AG09309 (cell line): ENCODE measurements around the gene ZFPL1.

Experiments
- DNase-seq: peaks from one replicate; pipeline ENCODE4 v3.0.0-alpha.2; 2010; ENCODE audit warnings: low read depth
- H3K4me3 ChIP-seq: 2 replicates; pipeline ENCODE4 v1.5.1; 2011; ENCODE audit warnings: mild to moderate bottlenecking, low read depth, low read length, moderate library complexity; ENCODE audit not compliant: control insufficient read depth
- TF ChIP-seq, protein P1 (sequence below): IDR thresholded peaks from 2 replicates; pipeline ENCODE4 v1.5.1; 2011; ENCODE audit warnings: mild to moderate bottlenecking, low read depth, low read length, inconsistent platforms; ENCODE audit not compliant: insufficient read depth, control insufficient read depth; ENCODE audit errors: missing control alignments

Gene ZFPL1

DNA sequence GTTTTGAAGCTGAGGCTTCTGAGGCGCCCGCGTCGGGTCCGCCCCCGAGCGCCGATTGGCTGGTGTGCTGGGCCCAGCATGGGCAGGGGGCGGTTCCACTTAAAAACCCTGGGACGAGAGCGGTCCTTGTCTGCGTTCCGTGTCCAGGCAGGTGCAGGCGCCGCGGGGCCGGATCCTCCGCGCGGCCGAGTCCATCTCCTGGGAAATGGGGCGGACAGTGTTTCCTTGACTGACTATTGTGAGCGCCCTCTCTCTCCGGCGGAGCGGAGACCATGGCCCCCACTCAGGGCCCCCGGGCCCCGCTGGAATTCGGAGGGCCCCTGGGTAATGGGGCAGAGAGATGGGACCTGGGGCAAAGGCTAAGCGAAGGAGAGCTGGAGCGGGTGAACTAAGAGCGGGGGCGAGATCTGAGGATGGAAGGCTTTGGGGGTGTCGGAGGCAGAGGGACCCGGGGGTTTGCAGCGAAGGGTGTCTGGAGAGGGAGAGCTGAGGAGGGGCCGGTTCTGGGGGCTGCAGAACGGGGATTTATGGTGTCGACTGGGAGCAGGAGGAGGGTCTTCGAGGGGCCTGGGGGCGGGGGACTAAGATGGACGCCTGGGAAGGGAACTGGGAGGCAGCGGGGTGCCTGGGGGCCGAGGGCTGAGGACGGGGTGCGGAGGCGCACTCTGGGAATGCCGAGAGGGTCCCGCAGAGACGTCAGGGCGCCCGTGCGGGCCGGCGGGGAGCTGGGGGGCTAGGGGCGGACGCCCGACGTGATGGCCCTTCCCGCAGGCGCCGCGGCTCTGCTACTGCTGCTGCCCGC is 27.9 kb downstream of the ZFPL1 start, which contains the start of gene TM7SF2:
Gene TM7SF2 (plus strand): TSS at position 129 of the 802 bp plus-strand sequence. CDS start 144 bp downstream, at position 273.
- TF ChIP-seq, protein P1, sequence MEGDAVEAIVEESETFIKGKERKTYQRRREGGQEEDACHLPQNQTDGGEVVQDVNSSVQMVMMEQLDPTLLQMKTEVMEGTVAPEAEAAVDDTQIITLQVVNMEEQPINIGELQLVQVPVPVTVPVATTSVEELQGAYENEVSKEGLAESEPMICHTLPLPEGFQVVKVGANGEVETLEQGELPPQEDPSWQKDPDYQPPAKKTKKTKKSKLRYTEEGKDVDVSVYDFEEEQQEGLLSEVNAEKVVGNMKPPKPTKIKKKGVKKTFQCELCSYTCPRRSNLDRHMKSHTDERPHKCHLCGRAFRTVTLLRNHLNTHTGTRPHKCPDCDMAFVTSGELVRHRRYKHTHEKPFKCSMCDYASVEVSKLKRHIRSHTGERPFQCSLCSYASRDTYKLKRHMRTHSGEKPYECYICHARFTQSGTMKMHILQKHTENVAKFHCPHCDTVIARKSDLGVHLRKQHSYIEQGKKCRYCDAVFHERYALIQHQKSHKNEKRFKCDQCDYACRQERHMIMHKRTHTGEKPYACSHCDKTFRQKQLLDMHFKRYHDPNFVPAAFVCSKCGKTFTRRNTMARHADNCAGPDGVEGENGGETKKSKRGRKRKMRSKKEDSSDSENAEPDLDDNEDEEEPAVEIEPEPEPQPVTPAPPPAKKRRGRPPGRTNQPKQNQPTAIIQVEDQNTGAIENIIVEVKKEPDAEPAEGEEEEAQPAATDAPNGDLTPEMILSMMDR: no peak
- H3K4me3 ChIP-seq: peak within 1 kb of the TSS; percentile 50
- DNase-seq: peak; percentile 35

DNA sequence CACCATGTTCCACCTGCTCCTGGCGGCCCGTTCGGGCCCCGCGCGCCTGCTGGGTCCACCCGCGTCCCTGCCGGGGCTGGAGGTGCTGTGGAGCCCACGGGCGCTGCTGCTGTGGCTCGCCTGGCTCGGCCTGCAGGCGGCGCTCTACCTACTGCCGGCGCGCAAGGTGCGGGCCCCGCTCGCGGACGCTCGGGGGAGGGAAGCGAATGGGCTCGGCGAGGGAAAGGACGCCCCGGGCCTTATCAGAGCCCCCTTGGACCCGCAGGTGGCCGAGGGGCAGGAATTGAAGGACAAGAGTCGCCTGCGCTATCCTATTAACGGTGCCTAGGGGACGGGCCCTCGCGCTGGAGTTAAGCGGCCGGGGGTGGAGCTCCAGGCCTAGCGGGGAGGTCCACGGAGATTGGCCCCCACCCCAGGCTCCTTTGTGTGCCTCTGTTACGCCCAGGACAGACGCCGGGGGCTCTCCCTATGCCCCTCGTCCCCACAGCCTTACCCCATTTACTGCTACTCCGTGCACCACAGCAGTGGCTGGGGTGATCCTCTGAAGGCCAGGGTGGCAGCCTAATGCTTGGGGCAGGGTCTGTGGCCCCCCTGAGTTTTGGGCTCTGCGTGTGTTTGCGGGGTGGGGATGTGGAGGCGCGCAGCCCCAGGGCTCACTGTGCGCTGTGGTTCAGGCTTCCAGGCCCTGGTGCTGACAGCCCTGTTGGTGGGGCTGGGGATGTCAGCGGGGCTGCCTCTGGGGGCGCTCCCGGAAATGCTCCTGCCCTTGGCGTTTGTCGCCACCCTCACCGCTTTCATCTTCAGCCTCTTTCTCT is 28.7 kb downstream of the ZFPL1 start:
- peak overlapping the region; percentile 50 for H3K4me3 ChIP-seq
- DNase-seq: no peak

GRCh38 chr11:65113361-65113756 is 29.3 kb downstream of the ZFPL1 start:
- TF ChIP-seq, protein P1: no peak
- no peak overlapping the region; the same call in 1 of the 2 replicates for H3K4me3 ChIP-seq
- DNase-seq: no peak

More for the DNA sequence above, 28.7 kb downstream of the ZFPL1 start:
- TF ChIP-seq, protein P1: peak; percentile 56

GRCh38 chr11:65113839-65114238 is 29.8 kb downstream of the ZFPL1 start:
- H3K4me3 ChIP-seq: no peak overlapping the region
- TF ChIP-seq, protein P1: no peak
- no peak for DNase-seq

DNA sequence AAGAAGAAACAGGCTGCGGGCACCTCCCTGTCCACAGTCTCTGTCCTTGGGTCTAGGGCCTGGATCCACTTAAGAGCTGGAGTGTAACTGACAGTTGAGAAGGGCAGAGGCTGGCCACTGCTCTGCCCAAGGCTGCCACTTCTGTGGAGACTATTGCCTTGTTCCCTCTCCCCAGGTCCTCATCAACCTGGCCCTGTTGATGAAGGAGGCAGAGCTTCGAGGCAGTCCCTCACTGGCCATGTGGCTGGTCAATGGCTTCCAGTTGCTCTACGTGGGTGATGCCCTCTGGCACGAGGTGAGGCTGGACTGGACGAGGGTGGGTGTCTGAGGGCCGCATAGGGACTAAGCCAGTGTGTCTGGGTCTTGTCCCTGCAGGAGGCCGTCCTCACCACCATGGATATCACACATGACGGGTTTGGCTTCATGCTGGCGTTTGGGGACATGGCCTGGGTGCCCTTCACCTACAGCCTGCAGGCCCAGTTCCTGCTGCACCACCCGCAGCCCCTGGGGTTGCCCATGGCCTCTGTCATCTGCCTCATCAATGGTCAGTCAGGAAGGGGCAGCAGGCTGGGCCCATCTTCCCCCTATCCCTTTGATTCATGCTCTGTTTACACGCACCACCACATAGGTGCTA is 30.6 kb downstream of the ZFPL1 start:
- DNase-seq: no peak
- H3K4me3 ChIP-seq: no peak overlapping the region
- TF ChIP-seq, protein P1: no peak

- TF ChIP-seq, protein P1: no peak
- H3K4me3 ChIP-seq: no peak overlapping the region
- DNase-seq: no peak
Measured at GRCh38 chr11:65115361-65116082, 31.5 kb downstream of the ZFPL1 start.
